Muscle layer of duodenum (tissue), 2 donors: ENCODE results near the gene DSC2.

Source experiments
- H3K27ac ChIP-seq: one replicate; pipeline ENCODE4 v1.7.0; 2013; ENCODE audit warnings: mild to moderate bottlenecking, low read length
- H3K27me3 ChIP-seq: one replicate; pipeline ENCODE4 v1.7.0; 2013; ENCODE audit warnings: low read depth, mild to moderate bottlenecking, control low read depth, low read length
- H3K36me3 ChIP-seq, 2 donors: one replicate each; pipeline ENCODE4 v1.7.0; 2013; ENCODE audit warnings: low read length in 2 of 2, control low read depth in 1 of 2, mild to moderate bottlenecking in 1 of 2; ENCODE audit not compliant: insufficient read depth in 2 of 2, control insufficient read depth in 1 of 2
- H3K4me1 ChIP-seq, 2 donors: one replicate each; pipeline ENCODE4 v1.7.0; 2013; ENCODE audit warnings: low read length in 2 of 2, mild to moderate bottlenecking in 2 of 2, control low read depth in 1 of 2, moderate library complexity in 1 of 2; ENCODE audit not compliant: insufficient read depth in 2 of 2, control insufficient read depth in 1 of 2
- H3K4me3 ChIP-seq, 2 donors: one replicate each; pipeline ENCODE4 v1.7.0; 2013; ENCODE audit warnings: low read length in 2 of 2, low read depth in 1 of 2, mild to moderate bottlenecking in 1 of 2
- H3K9me3 ChIP-seq, 2 donors: one replicate each; pipeline ENCODE4 v1.7.0; 2013; ENCODE audit warnings: low read length in 2 of 2, control low read depth in 1 of 2, mild to moderate bottlenecking in 1 of 2; ENCODE audit not compliant: control insufficient read depth in 1 of 2
- donor health status: healthy.

Gene DSC2

GRCh38 chr18:31097666-31098065 lies 4.6 kb downstream of the DSC2 start:
- Histone ChIP-seq H3K36me3 (no peaks in the 10 kb centered on the region), H3K27ac (no peak overlapping the region), H3K4me1 (peaks cover 0 to 11% of the 10 kb centered on the region in 2 donors), H3K4me3 (no peak overlapping the region), H3K9me3 (no peaks in the 10 kb centered on the region), H3K27me3 (no peaks in the 10 kb centered on the region)

- H3K4me1 ChIP-seq: no peaks in the 10 kb centered on the region
- H3K4me3 ChIP-seq: no peak overlapping the region
- H3K9me3 ChIP-seq: no peaks in the 10 kb centered on the region
- H3K27me3 ChIP-seq: no peaks in the 10 kb centered on the region
- no peak overlapping the region for H3K27ac ChIP-seq
- H3K36me3 ChIP-seq: peaks cover 0 to 5% of the 10 kb centered on the region in 2 donors
Measured at GRCh38 chr18:31093880-31094279, 8.3 kb downstream of the DSC2 start.

GRCh38 chr18:31093294-31093693 lies 8.9 kb downstream of the DSC2 start:
- no peak overlapping the region for H3K27ac ChIP-seq
- H3K4me3 ChIP-seq: no peak overlapping the region
- peaks cover 0 to 5% of the 10 kb centered on the region in 2 donors for H3K36me3 ChIP-seq
- no peaks in the 10 kb centered on the region for H3K27me3 ChIP-seq
- no peaks in the 10 kb centered on the region for H3K4me1 ChIP-seq
- H3K9me3 ChIP-seq: no peaks in the 10 kb centered on the region

DNA sequence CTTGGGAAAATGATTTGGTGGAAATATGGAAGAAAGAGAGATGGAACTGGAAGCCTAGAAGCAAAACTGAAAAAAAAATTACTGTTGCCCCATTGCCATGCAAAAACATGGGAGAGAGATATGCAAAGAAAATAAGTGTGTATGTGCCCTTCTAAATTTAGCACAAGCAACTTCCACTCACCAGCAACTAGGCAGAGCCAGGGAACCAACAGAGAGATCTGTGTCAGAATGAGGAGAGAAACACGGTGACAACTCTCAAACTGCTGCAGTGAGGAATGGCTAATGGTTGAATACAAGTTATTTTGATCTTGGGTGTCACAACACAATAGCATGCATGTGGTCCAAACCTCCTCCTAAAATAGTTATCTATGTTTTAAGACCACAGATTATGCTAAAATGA lies 10.9 kb downstream of the DSC2 start:
- Histone ChIP-seq H3K4me1 (no peaks in the 10 kb centered on the region), H3K27ac (no peak overlapping the region), H3K27me3 (no peaks in the 10 kb centered on the region), H3K36me3 (peaks cover 0 to 11% of the 10 kb centered on the region in 2 donors), H3K9me3 (no peaks in the 10 kb centered on the region), H3K4me3 (no peak overlapping the region)

DNA sequence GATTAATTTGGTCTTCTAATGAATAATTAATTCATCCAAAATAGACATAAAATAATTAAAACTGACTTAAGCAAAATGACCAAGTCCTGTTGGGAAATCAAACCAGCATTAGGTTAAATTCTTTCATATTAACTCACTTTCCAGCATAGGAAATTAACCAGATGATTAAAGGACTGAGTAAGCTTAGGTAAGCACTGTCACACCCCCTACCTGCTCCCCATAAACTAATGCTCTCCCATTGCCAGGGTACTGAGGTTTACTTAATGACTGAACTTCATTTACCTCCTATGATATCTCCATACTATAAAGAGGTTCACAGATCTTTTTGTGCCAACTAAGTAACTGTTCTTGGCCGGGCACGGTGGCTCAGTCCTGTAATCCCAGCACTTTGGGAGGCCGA lies 13.7 kb downstream of the DSC2 start:
- Histone ChIP-seq H3K4me1 (no peaks in the 10 kb centered on the region), H3K4me3 (no peak overlapping the region), H3K36me3 (peaks cover 0 to 11% of the 10 kb centered on the region in 2 donors), H3K9me3 (no peaks in the 10 kb centered on the region), H3K27me3 (no peaks in the 10 kb centered on the region), H3K27ac (no peak overlapping the region)

DNA sequence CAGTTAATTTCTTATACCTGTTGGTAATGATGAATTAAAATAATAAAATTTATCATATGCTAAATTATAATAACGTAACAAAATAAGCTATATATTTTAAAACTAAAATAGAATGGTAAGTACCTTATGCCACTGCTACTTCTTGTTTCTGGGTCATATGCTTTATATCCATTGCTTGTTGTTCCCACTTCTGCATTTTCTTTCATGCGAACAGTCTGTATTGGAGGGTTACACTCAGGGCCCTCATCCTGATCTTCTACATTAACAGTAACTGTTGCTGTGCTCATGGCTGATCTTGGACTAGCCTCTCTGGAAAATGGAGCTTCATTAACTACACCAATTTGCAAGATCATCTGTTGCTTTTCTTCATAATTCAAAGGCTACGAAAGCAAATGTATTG lies 22.2 kb downstream of the DSC2 start:
- no peak overlapping the region for H3K4me3 ChIP-seq
- no peaks in the 10 kb centered on the region for H3K4me1 ChIP-seq
- no peaks in the 10 kb centered on the region for H3K9me3 ChIP-seq
- no peaks in the 10 kb centered on the region for H3K36me3 ChIP-seq
- H3K27me3 ChIP-seq: no peaks in the 10 kb centered on the region
- no peak overlapping the region for H3K27ac ChIP-seq

DNA sequence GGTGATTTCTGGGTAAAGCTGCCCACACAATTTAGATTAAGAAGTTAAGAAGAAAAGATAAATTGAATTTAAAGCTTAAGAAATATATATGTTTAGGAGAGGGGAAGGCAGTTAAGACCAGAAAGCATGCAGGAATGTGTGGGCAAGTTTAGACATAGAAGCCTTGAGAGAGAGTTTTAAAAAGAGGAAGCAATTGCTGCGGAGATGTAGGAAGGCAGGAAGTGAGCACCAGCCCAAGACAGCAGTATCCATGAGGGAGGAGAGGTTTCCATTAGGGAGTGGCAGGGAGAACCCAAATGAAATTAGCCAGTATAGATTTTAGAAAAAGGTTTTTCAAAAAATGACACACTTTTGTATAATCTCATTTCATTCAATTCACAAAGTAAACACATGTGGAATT lies 24.3 kb downstream of the DSC2 start:
- H3K36me3 ChIP-seq: peaks cover 0 to 10% of the 10 kb centered on the region in 2 donors
- H3K27ac ChIP-seq: no peak overlapping the region
- no peaks in the 10 kb centered on the region for H3K4me1 ChIP-seq
- H3K9me3 ChIP-seq: no peaks in the 10 kb centered on the region
- no peak overlapping the region for H3K4me3 ChIP-seq
- no peaks in the 10 kb centered on the region for H3K27me3 ChIP-seq

DNA sequence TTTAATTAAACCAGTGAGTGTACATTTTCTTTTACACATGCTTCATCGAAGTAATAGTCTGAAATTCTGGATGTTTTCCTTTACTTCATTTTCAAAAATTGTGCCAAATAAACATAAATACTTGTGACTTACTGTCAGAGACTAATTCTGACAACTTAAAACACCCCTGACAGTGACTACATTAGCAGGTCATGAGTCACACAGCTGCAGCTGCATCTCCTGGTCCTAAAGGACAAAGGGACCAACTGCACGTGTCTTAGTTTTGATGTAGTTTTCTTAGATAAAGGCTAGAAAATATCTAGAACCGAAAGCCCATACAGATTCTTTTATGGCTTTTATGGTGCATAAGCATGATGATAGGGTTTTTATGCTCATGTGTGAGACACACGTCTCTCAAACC lies 30.0 kb downstream of the DSC2 start:
- Histone ChIP-seq H3K27ac (no peak overlapping the region), H3K9me3 (no peaks in the 10 kb centered on the region), H3K36me3 (peaks cover 0 to 10% of the 10 kb centered on the region in 2 donors)

DNA sequence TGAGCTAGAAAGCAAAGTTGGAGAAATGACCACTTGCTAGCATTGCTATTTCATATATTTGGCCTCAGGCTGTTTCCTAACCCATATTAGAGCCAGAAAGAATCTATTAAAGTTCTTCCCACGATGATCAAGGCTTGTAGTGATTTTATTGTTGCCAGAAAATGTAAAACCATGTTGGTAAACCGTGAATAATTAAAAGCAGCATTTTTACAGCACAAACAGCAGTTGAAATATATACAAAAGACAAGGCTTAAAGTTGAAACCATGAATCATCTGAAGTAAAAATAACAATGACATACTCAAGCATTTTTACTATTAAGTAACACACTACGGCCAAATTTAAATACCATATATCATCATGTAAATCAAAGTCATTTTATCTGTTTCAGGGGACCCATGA lies 32.0 kb downstream of the DSC2 start:
- Histone ChIP-seq H3K4me3 (no peak overlapping the region), H3K27me3 (no peaks in the 10 kb centered on the region), H3K4me1 (no peaks in the 10 kb centered on the region), H3K9me3 (no peaks in the 10 kb centered on the region), H3K36me3 (peaks cover 0 to 10% of the 10 kb centered on the region in 2 donors), H3K27ac (no peak overlapping the region)

More for the DNA sequence above, 30.0 kb downstream of the DSC2 start:
- Histone ChIP-seq H3K27me3 (no peaks in the 10 kb centered on the region), H3K4me1 (no peaks in the 10 kb centered on the region), H3K4me3 (no peak overlapping the region)

- H3K27ac ChIP-seq: no peak overlapping the region
- no peak overlapping the region for H3K4me3 ChIP-seq
Measured at GRCh38 chr18:31066266-31066665, 36.0 kb downstream of the DSC2 start.

GRCh38 chr18:31065036-31065773 lies 37.0 kb downstream of the DSC2 start:
- Histone ChIP-seq H3K27me3 (no peaks in the 10 kb centered on the region), H3K27ac (no peak overlapping the region), H3K4me1 (no peaks in the 10 kb centered on the region), H3K4me3 (no peak overlapping the region), H3K36me3 (no peaks in the 10 kb centered on the region), H3K9me3 (no peaks in the 10 kb centered on the region)

More at GRCh38 chr18:31066266-31066665, 36.0 kb downstream of the DSC2 start:
- Histone ChIP-seq H3K9me3 (no peaks in the 10 kb centered on the region), H3K27me3 (no peaks in the 10 kb centered on the region), H3K4me1 (no peaks in the 10 kb centered on the region), H3K36me3 (no peaks in the 10 kb centered on the region)

DNA sequence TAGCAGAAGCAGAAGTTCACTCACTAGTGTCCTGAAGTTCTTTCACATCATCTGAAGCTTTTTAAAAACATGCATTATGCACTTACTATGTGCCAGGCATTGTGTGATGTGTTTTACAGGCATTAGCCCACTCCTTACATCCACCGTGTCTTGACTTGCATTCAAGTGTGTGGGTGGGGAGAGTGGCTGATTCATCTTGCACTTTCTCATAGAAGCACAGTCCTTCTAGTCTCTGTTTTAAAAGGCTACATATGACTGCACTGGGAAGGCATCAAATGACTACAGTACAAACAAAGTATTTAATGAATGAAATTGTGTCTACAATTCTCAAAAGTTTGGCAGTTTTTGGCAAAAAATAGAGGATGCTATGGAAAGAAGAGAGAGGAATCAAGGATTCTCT lies 38.1 kb downstream of the DSC2 start:
- no peak overlapping the region for H3K27ac ChIP-seq
- H3K9me3 ChIP-seq: no peaks in the 10 kb centered on the region
- H3K36me3 ChIP-seq: no peaks in the 10 kb centered on the region
- no peak overlapping the region for H3K4me3 ChIP-seq
- H3K4me1 ChIP-seq: no peaks in the 10 kb centered on the region
- no peaks in the 10 kb centered on the region for H3K27me3 ChIP-seq
